Endothelial cell of umbilical vein (primary cell): ENCODE data around the gene SLC2A1. TPM values are rescaled to one million over a fixed set of nuclear protein-coding genes. Genes with fewer than 3 reads are reported as not detected.

Experiments
- BruUV-seq: library from RNA; stranded (reverse); fragments of 400-500 nt; replicated peaks from 2 replicates; lab custom pipeline; 2021; lab: Mats Ljungman, UMichigan
- CTCF ChIA-PET: fragments of 300-600, 350-600 bp; sonication (Branson Sonifier 250); formaldehyde crosslinking; loops from one replicate; lab custom pipeline; 2021; ENCODE audit warnings: antibody characterized with exemption, inconsistent platforms; lab: Charles Lee
- POLR2A ChIA-PET: fragments of 300-600, 350-600 bp; sonication (Branson Sonifier 250); formaldehyde crosslinking; loops from one replicate; lab custom pipeline; 2021; ENCODE audit warnings: antibody characterized with exemption, inconsistent platforms; lab: Charles Lee
- DNase-seq: peaks from one replicate; pipeline ENCODE4 v3.0.0-alpha.2; 2011; ENCODE audit warnings: low read depth, low spot score
- FAIRE-seq: peaks from 2 replicates; lab custom pipeline; 2011; peaks lifted over from hg19 to GRCh38; lab: Jason Lieb, UNC
- H2AFZ ChIP-seq: 2 replicates; pipeline ENCODE4 v1.6.0; 2012; ENCODE audit warnings: low read depth, low read length, control low read depth, inconsistent platforms
- H3K27ac ChIP-seq: 2 replicates; pipeline ENCODE4 v1.5.1; 2011; ENCODE audit warnings: low read depth, mild to moderate bottlenecking, control low read depth, low read length, moderate library complexity; ENCODE audit not compliant: insufficient read depth
- H3K27me3 ChIP-seq, 2 experiments: 2 replicates each; pipeline versions ENCODE4 v1.6.0 to v1.6.1; 2011; ENCODE audit warnings: low read length in 2 of 2, mixed read lengths in 1 of 2; ENCODE audit not compliant: control insufficient read depth in 2 of 2, insufficient read depth in 2 of 2
- H3K36me3 ChIP-seq, 2 experiments: 2 replicates in 1 of 2; 3 replicates in 1 of 2; pipeline ENCODE4 v1.5.1; 2011; ENCODE audit warnings: low read length in 2 of 2, mild to moderate bottlenecking in 1 of 2, moderate library complexity in 1 of 2; ENCODE audit not compliant: control insufficient read depth in 2 of 2, insufficient read depth in 2 of 2; ENCODE audit errors: extremely low read depth in 1 of 2
- H3K4me1 ChIP-seq: 3 replicates; pipeline ENCODE4 v1.5.1; 2011; ENCODE audit warnings: mild to moderate bottlenecking, low read length; ENCODE audit not compliant: control insufficient read depth, insufficient read depth; ENCODE audit errors: extremely low read depth
- H3K4me2 ChIP-seq: 2 replicates; pipeline ENCODE4 v1.6.1; 2011; ENCODE audit warnings: low read length, control low read depth, mixed read lengths; ENCODE audit not compliant: insufficient read depth
- H3K4me3 ChIP-seq, 3 experiments: fragments of 200-600 bp in 1 of 3; sonication (generic), shearing (Covaris generic) in 1 of 3; replicated peaks in 1 of 3; 2 replicates each; pipeline ENCODE4 v1.5.1; 2011 to 2016; ENCODE audit warnings: control low read depth in 3 of 3, low read length in 3 of 3, mild to moderate bottlenecking in 2 of 3, inconsistent platforms in 1 of 3, low read depth in 1 of 3, moderate library complexity in 1 of 3; ENCODE audit not compliant: insufficient read depth in 1 of 3
- H3K79me2 ChIP-seq: 2 replicates; pipeline ENCODE4 v1.6.0; 2012; ENCODE audit warnings: low read length, inconsistent platforms; ENCODE audit not compliant: control insufficient read depth, insufficient read depth
- H3K9ac ChIP-seq: replicated peaks from 2 replicates; pipeline ENCODE3; 2011; ENCODE audit warnings: low read length, control low read depth; ENCODE audit not compliant: insufficient read depth; ENCODE audit errors: extremely low read depth
- H3K9me1 ChIP-seq: replicated peaks from 3 replicates; pipeline ENCODE4 v1.6.0; 2011; ENCODE audit warnings: mild to moderate bottlenecking, low read length; ENCODE audit not compliant: control insufficient read depth, insufficient read depth; ENCODE audit errors: extremely low read depth
- H3K9me3 ChIP-seq: replicated peaks from 2 replicates; pipeline ENCODE4 v1.5.1; 2012; ENCODE audit warnings: low read length, inconsistent platforms; ENCODE audit not compliant: control insufficient read depth, insufficient read depth
- H4K20me1 ChIP-seq: replicated peaks from 2 replicates; pipeline ENCODE3; 2011; ENCODE audit warnings: mild to moderate bottlenecking, low read length; ENCODE audit not compliant: control insufficient read depth, insufficient read depth; ENCODE audit errors: extremely low read depth
- EZH2 ChIP-seq: IDR thresholded peaks from 2 replicates; pipeline ENCODE4 v1.6.1; 2012; ENCODE audit warnings: borderline replicate concordance, low read depth, mild to moderate bottlenecking, moderate library complexity, low read length, inconsistent platforms; ENCODE audit not compliant: severe bottlenecking
- FOS ChIP-seq: IDR thresholded peaks from 2 replicates; pipeline ENCODE4 v1.6.1; 2011; ENCODE audit warnings: mild to moderate bottlenecking, low read length, moderate library complexity, borderline replicate concordance; ENCODE audit not compliant: insufficient read depth
- GATA2 ChIP-seq: IDR thresholded peaks from 2 replicates; pipeline ENCODE4 v1.7.0; 2011; ENCODE audit warnings: low read depth, mild to moderate bottlenecking, moderate library complexity, mixed read lengths, low read length; ENCODE audit not compliant: insufficient read length, insufficient read depth
- JUN ChIP-seq: IDR thresholded peaks from 2 replicates; pipeline ENCODE4 v1.6.1; 2011; ENCODE audit warnings: borderline replicate concordance, low read depth; ENCODE audit not compliant: insufficient read length, insufficient read depth
- MAX ChIP-seq: IDR thresholded peaks from 2 replicates; pipeline ENCODE4 v1.6.1; 2011; ENCODE audit not compliant: insufficient read depth, insufficient read length
- MYC ChIP-seq: IDR thresholded peaks from one replicate; pipeline ENCODE4 v1.6.1; 2011; ENCODE audit warnings: mild to moderate bottlenecking, low read depth, low read length
- POLR2A ChIP-seq: IDR thresholded peaks from 2 replicates; pipeline ENCODE4 v1.6.1; 2012; ENCODE audit warnings: low read depth, mild to moderate bottlenecking, control low read depth, low read length
- POLR2AphosphoS5 ChIP-seq: IDR thresholded peaks from 2 replicates; pipeline ENCODE4 v1.6.1; 2012; ENCODE audit warnings: low read depth, mild to moderate bottlenecking, control low read depth, low read length, moderate library complexity; ENCODE audit not compliant: insufficient read depth
- dilution Hi-C: fragments of 300-500 bp; cut with MboI; formaldehyde crosslinking; loops from one replicate; pipeline ENCODE4 v1.15.0; 2019; ENCODE audit warnings: low sequenced_read_pairs; ENCODE audit not compliant: extremely low pct_ligation_motif_present
- intact Hi-C: fragments of 100-400 bp; cut with micrococcal nuclease; formaldehyde crosslinking; loops from one replicate; pipeline ENCODE4 v1.10.0; 2022
- polyA plus RNA-seq, 4 experiments: library from polyadenylated mRNA; depleted of rRNA in 3 of 4; stranded (reverse) in 3 of 4; unstranded in 1 of 4; fragments of >200 nt; gene quantifications; 2 replicates each; pipeline versions ENCODE4 v1.2.1 to v1.2.3, GENCODE V29; 2011 to 2012; ENCODE audit warnings: missing spikeins in 1 of 4
- total RNA-seq: library from RNA; stranded (reverse); gene quantifications from 2 replicates; pipeline ENCODE4 v1.2.3, GENCODE V29; 2021
- TF ChIP-seq, protein P1 (sequence below), 2 donors: IDR thresholded peaks; 1 replicate in 1 of 2; 2 replicates in 1 of 2; pipeline ENCODE4 v1.5.1; 2011; ENCODE audit warnings: low read length in 2 of 2, mild to moderate bottlenecking in 2 of 2, moderate library complexity in 2 of 2, control low read depth in 1 of 2, inconsistent platforms in 1 of 2, low read depth in 1 of 2; ENCODE audit not compliant: insufficient read depth in 1 of 2; ENCODE audit errors: extremely low read depth in 1 of 2

SLC2A1 gene
- total and polyA plus RNA-seq, 2 donors (not counting 3 experiments of a cell fraction or from before 2014, with no cell fraction given) = 42.2 to 46.5 TPM

GRCh38 chr1:42946120-42946898 is 12.4 kb downstream of the SLC2A1 start:
- intact Hi-C loops = no loop called here
- dilution Hi-C loops = no loop called here
- H3K27me3 ChIP-seq = no peaks in the 10 kb centered on the region
- DNase-seq (no peak), FAIRE-seq (peak; percentile 24)
- no peaks in the 10 kb centered on the region for H3K9me3 ChIP-seq
- no peak overlapping the region for H3K27ac ChIP-seq
- no peak overlapping the region for H2AFZ ChIP-seq
- no peak overlapping the region for H3K9ac ChIP-seq
- H3K4me1 ChIP-seq = peaks cover 37% of the 10 kb centered on the region
- BruUV-seq = no TSS peak
- H3K9me1 ChIP-seq = no peaks in the 10 kb centered on the region
- ChIA-PET CTCF (interaction anchor here (0.9 to 1.0 kb wide), 2 partner anchors 23 to 127 kb away, joined by 4 to 5 read pairs; no protein-coding TSS in a partner anchor), POLR2A (no interaction called here)
- TF ChIP-seq POLR2AphosphoS5 = no peak
- no peak for TF ChIP-seq FOS
- TF ChIP-seq MYC = no peak
- H4K20me1 ChIP-seq = no peaks in the 10 kb centered on the region
- no peak overlapping the region for H3K4me3 ChIP-seq
- no peak overlapping the region for H3K4me2 ChIP-seq
- H3K36me3 ChIP-seq = no peaks in the 10 kb centered on the region
- H3K79me2 ChIP-seq = no peaks in the 10 kb centered on the region

DNA sequence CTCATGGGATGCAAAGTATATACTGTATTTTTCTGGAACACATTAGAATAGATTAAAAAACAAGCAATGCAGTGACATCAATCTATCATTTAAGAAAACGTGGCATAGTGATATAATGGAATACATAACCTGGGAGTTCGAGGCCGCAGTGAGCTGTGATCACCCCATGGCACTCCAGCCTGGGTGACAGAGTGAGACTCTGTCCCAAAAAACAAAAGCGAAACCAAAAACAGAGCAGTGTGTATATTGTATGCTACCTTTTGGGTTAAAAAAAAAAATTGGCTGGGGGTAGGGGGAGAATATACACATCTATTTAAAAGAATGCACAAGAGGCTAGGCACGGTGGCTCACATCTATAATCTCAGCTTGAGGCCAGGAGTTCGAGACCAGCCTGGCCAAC is 13.5 kb downstream of the SLC2A1 start:
- no peaks in the 10 kb centered on the region for H3K79me2 ChIP-seq
- FAIRE-seq (no peak), DNase-seq (no peak)
- dilution Hi-C loops = no loop called here
- intact Hi-C loops = no loop called here
- H2AFZ ChIP-seq = no peak overlapping the region
- H3K4me1 ChIP-seq = peaks cover 46% of the 10 kb centered on the region
- TF ChIP-seq GATA2 (no peak), EZH2 (no peak), POLR2A (no peak), MAX (no peak), MYC (no peak), FOS (no peak), POLR2AphosphoS5 (no peak), JUN (no peak)
- TF ChIP-seq, protein P1, sequence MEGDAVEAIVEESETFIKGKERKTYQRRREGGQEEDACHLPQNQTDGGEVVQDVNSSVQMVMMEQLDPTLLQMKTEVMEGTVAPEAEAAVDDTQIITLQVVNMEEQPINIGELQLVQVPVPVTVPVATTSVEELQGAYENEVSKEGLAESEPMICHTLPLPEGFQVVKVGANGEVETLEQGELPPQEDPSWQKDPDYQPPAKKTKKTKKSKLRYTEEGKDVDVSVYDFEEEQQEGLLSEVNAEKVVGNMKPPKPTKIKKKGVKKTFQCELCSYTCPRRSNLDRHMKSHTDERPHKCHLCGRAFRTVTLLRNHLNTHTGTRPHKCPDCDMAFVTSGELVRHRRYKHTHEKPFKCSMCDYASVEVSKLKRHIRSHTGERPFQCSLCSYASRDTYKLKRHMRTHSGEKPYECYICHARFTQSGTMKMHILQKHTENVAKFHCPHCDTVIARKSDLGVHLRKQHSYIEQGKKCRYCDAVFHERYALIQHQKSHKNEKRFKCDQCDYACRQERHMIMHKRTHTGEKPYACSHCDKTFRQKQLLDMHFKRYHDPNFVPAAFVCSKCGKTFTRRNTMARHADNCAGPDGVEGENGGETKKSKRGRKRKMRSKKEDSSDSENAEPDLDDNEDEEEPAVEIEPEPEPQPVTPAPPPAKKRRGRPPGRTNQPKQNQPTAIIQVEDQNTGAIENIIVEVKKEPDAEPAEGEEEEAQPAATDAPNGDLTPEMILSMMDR (IDR thresholded peaks at IDR 0.05; ENCODE audit: extremely low read depth in 1 of 2, insufficient read depth in 1 of 2, low read depth in 1 of 2, low read length in 2 of 2) = no peak
- no peaks in the 10 kb centered on the region for H3K9me3 ChIP-seq
- ChIA-PET POLR2A (no interaction called here), CTCF (interaction anchor here (3.6 kb wide), 1 partner anchor 9 kb away, joined by 14 read pairs; no protein-coding TSS in a partner anchor)
- no peaks in the 10 kb centered on the region for H3K9me1 ChIP-seq
- no peak overlapping the region for H3K4me3 ChIP-seq
- no peak overlapping the region for H3K4me2 ChIP-seq
- no TSS peak for BruUV-seq
- H4K20me1 ChIP-seq = no peaks in the 10 kb centered on the region
- H3K36me3 ChIP-seq = no peaks in the 10 kb centered on the region
- no peak overlapping the region for H3K27ac ChIP-seq
- H3K27me3 ChIP-seq = no peaks in the 10 kb centered on the region
- H3K9ac ChIP-seq = no peak overlapping the region
